ENCODE results near the gene ZNF362.

ZNF362 gene

GRCh38 chr1:33294071-33295010, 38.0 kb downstream of the ZNF362 start:
- 0 out of 2 replicates have a peak, but pooled peaks cover 3% of the 10 kb centered on the region for H3K4me1 ChIP-seq (ENCODE audit: insufficient read depth, low read length)
- no peaks in the 10 kb centered on the region for H3K9me3 ChIP-seq (ENCODE audit: control insufficient read depth, insufficient read depth, low read length)
- no peaks in the 10 kb centered on the region; the same call in none of the 2 replicates for H3K36me3 ChIP-seq (ENCODE audit: insufficient read depth, low read length)
- no peak overlapping the region for H3K9ac ChIP-seq (ENCODE audit: low read depth, low read length)

GRCh38 chr1:33295023-33295422, 38.7 kb downstream of the ZNF362 start:
- H3K9me3 ChIP-seq (ENCODE audit: control insufficient read depth, insufficient read depth, low read length): no peaks in the 10 kb centered on the region
- H3K36me3 ChIP-seq (ENCODE audit: insufficient read depth, low read length): no peaks in the 10 kb centered on the region; the same call in 1 of the 2 replicates
- no peak overlapping the region for H3K9ac ChIP-seq (ENCODE audit: low read depth, low read length)
- 0 out of 2 replicates have a peak, but pooled peaks cover 3% of the 10 kb centered on the region for H3K4me1 ChIP-seq (ENCODE audit: insufficient read depth, low read length)

GRCh38 chr1:33295450-33296081, 39.3 kb downstream of the ZNF362 start:
- H3K9ac ChIP-seq (ENCODE audit: low read depth, low read length): no peak overlapping the region
- 0 out of 2 replicates have a peak, but pooled peaks cover 3% of the 10 kb centered on the region for H3K4me1 ChIP-seq (ENCODE audit: insufficient read depth, low read length)
- no peaks in the 10 kb centered on the region for H3K9me3 ChIP-seq (ENCODE audit: control insufficient read depth, insufficient read depth, low read length)
- no peaks in the 10 kb centered on the region; the same call in 1 of the 2 replicates for H3K36me3 ChIP-seq (ENCODE audit: insufficient read depth, low read length)

- Histone ChIP-seq H3K36me3 (ENCODE audit: insufficient read depth, low read length) (no peaks in the 10 kb centered on the region; the same call in 1 of the 2 replicates), H3K4me1 (ENCODE audit: insufficient read depth, low read length) (0 out of 2 replicates have a peak, but pooled peaks cover 3% of the 10 kb centered on the region), H3K9me3 (ENCODE audit: control insufficient read depth, insufficient read depth, low read length) (no peaks in the 10 kb centered on the region), H3K9ac (ENCODE audit: low read depth, low read length) (no peak overlapping the region)
Observed at GRCh38 chr1:33296082-33296458, 39.8 kb downstream of the ZNF362 start.

- no peaks in the 10 kb centered on the region; the same call in 1 of the 2 replicates for H3K36me3 ChIP-seq (ENCODE audit: insufficient read depth, low read length)
- no peaks in the 10 kb centered on the region for H3K9me3 ChIP-seq (ENCODE audit: control insufficient read depth, insufficient read depth, low read length)
- H3K9ac ChIP-seq (ENCODE audit: low read depth, low read length): no peak overlapping the region
- 0 out of 2 replicates have a peak, but pooled peaks cover 3% of the 10 kb centered on the region for H3K4me1 ChIP-seq (ENCODE audit: insufficient read depth, low read length)
Observed at GRCh38 chr1:33296824-33297223, 40.5 kb downstream of the ZNF362 start.

GRCh38 chr1:33297911-33298622, 41.8 kb downstream of the ZNF362 start:
- Histone ChIP-seq H3K36me3 (ENCODE audit: insufficient read depth, low read length) (no peaks in the 10 kb centered on the region; the same call in 1 of the 2 replicates), H3K9me3 (ENCODE audit: control insufficient read depth, insufficient read depth, low read length) (no peaks in the 10 kb centered on the region), H3K9ac (ENCODE audit: low read depth, low read length) (no peak overlapping the region), H3K4me1 (ENCODE audit: insufficient read depth, low read length) (0 out of 2 replicates have a peak, but pooled peaks cover 3% of the 10 kb centered on the region)

- Histone ChIP-seq H3K9me3 (ENCODE audit: control insufficient read depth, insufficient read depth, low read length) (no peaks in the 10 kb centered on the region), H3K36me3 (ENCODE audit: insufficient read depth, low read length) (no peaks in the 10 kb centered on the region; the same call in 1 of the 2 replicates), H3K9ac (ENCODE audit: low read depth, low read length) (no peak overlapping the region), H3K4me1 (ENCODE audit: insufficient read depth, low read length) (0 out of 2 replicates have a peak, but pooled peaks cover 3% of the 10 kb centered on the region)
Observed at GRCh38 chr1:33298623-33299277, 42.5 kb downstream of the ZNF362 start.

GRCh38 chr1:33299461-33300155, 43.3 kb downstream of the ZNF362 start:
- Histone ChIP-seq H3K9ac (ENCODE audit: low read depth, low read length) (no peak overlapping the region), H3K4me1 (ENCODE audit: insufficient read depth, low read length) (0 out of 2 replicates have a peak, but pooled peaks cover 3% of the 10 kb centered on the region), H3K36me3 (ENCODE audit: insufficient read depth, low read length) (no peaks in the 10 kb centered on the region; the same call in 1 of the 2 replicates), H3K9me3 (ENCODE audit: control insufficient read depth, insufficient read depth, low read length) (no peaks in the 10 kb centered on the region)

GRCh38 chr1:33300673-33301072, 44.4 kb downstream of the ZNF362 start:
- Histone ChIP-seq H3K9me3 (ENCODE audit: control insufficient read depth, insufficient read depth, low read length) (no peaks in the 10 kb centered on the region), H3K4me1 (ENCODE audit: insufficient read depth, low read length) (0 out of 2 replicates have a peak, but pooled peaks cover 3% of the 10 kb centered on the region), H3K36me3 (ENCODE audit: insufficient read depth, low read length) (no peaks in the 10 kb centered on the region; the same call in 1 of the 2 replicates), H3K9ac (ENCODE audit: low read depth, low read length) (no peak overlapping the region)

- H3K36me3 ChIP-seq (ENCODE audit: insufficient read depth, low read length): no peaks in the 10 kb centered on the region; the same call in 1 of the 2 replicates
- H3K4me1 ChIP-seq (ENCODE audit: insufficient read depth, low read length): peaks cover 3% of the 10 kb centered on the region; the same call in 1 of the 2 replicates
- no peaks in the 10 kb centered on the region for H3K9me3 ChIP-seq (ENCODE audit: control insufficient read depth, insufficient read depth, low read length)
- H3K9ac ChIP-seq (ENCODE audit: low read depth, low read length): no peak overlapping the region
Observed at GRCh38 chr1:33301273-33301984, 45.1 kb downstream of the ZNF362 start.

GRCh38 chr1:33302325-33302724, 46.0 kb downstream of the ZNF362 start:
- Histone ChIP-seq H3K9ac (ENCODE audit: low read depth, low read length) (no peak overlapping the region), H3K9me3 (ENCODE audit: control insufficient read depth, insufficient read depth, low read length) (no peaks in the 10 kb centered on the region), H3K36me3 (ENCODE audit: insufficient read depth, low read length) (no peaks in the 10 kb centered on the region; the same call in 1 of the 2 replicates), H3K4me1 (ENCODE audit: insufficient read depth, low read length) (peaks cover 3% of the 10 kb centered on the region; the same call in 1 of the 2 replicates)

- no peaks in the 10 kb centered on the region for H3K9me3 ChIP-seq (ENCODE audit: control insufficient read depth, insufficient read depth, low read length)
- no peak overlapping the region for H3K9ac ChIP-seq (ENCODE audit: low read depth, low read length)
- H3K4me1 ChIP-seq (ENCODE audit: insufficient read depth, low read length): no peaks in the 10 kb centered on the region; the same call in 1 of the 2 replicates
- no peaks in the 10 kb centered on the region for H3K36me3 ChIP-seq (ENCODE audit: insufficient read depth, low read length)
Observed at GRCh38 chr1:33305016-33305415, 48.7 kb downstream of the ZNF362 start.

Measured in ES-I3 (cell line).